ENCODE data around the gene PHLDB3.

The PHLDB3 gene

DNA sequence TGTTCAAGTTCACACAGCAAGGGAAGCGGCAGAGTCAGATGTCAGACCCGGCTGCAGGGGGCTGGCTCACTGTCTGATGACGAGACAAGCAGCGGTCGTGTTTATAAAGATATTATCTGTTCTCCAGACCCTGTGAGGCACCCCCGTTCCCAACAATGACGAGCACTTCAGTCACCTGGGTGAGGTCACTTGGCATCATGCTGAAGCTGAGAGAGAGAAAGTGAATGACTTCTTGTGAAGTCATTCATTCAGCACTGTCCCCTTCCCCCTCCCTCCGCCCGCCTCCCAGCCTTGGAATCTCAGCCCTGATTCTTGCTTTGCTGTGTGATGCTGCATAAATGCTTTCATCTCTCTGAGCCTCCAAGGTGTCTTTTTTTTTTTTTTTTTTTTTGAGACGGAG lies 34.3 kb downstream of the PHLDB3 start:
- DNase-seq (ENCODE audit: low read depth in 2 of 2, low spot score in 1 of 2) = peak in 1 of 2 donors; percentile 43

DNA sequence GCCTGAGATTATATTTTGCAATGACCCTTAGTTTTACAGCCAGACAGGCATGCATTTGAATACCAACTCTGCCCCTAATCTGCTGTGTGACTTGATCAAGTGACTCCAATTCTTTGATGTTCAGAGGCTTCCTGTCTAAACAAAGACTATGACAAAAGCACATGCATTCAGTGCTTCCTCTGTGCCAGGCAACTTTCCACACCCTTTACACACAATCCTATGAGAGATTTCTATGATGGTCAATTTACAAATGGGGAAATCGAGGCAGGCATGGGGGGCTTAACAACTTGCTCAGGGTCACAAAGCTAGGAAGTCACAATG lies 35.4 kb downstream of the PHLDB3 start:
- no peak for DNase-seq (ENCODE audit: low read depth in 2 of 2, low spot score in 1 of 2)

DNA sequence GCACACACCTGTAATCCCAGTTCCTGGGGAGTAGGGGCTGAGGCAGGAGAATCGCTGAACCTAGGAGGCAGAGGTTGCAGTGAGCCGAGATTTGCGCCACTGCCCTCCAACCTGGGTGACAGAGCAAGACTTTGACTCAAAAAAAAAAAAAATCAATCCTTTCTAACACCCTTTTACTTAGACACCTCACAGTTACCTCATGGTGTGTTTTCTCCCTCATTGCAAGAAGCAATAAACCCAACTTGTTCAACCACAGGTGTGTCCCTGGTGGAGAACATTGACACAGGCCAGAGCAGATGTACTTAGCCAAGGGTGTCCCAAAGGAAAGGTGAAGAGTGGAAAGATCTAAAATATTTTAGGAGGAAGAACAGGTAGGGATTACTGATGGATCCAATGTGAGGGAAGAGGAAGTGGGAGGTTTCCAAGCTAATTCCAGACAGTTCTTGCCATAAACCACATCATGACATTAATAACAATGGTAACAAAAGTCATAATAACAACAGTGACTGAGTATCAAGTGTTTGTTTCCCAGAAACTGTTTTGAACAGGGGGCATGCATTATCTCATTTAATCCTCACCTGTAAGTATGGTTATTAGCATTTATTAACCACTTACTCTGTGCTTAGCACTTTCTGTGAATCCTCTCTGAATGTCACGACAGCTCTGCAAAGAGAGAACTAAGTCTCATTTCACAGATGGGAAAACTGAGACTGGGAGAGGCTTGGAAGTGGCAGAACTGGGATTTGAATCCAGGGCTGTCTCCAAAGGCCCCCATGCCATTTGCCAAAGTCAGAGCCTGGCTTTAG lies 36.0 kb downstream of the PHLDB3 start:
- no peak for DNase-seq (ENCODE audit: low read depth in 2 of 2, low spot score in 1 of 2)

DNA sequence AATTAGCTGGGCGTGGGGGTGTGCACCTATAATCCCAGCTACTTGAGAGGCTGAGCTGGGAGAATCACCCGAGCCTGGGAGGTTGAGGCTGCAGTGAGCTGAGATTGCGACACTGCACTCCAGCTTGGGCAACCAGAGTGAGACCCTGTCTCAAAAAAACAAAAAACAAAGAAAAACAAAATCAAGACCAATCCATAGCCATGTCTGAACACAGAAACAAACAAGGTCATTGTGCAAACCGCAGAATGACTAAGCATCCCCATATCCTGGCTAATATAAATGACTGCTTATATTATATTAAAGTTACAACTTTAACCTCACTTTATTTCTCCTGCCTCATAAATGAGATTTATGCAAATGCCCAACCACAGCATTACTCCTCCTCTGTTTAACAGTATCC lies 36.8 kb downstream of the PHLDB3 start:
- no peak for DNase-seq (ENCODE audit: low read depth in 2 of 2, low spot score in 1 of 2)

DNA sequence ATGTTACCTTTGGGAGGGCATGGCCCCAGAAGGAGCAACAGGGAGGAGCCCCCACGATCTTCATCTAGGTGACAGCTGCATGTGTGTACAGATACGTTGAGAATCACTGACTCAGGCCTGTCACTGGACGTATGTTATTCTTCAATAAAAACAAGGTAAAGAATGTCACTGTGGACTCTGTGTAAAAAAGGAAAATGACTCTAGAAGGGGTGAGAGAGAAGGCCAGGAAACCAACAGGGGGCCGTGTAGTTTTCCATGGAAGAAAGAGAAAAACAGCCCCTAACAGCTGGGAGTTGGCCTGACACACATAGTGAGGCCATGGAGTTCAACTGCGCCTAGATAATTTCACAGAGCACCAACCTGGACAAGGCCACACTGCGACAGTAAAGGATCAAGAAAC lies 37.3 kb downstream of the PHLDB3 start:
- no peak for DNase-seq (ENCODE audit: low read depth in 2 of 2, low spot score in 1 of 2)

DNA sequence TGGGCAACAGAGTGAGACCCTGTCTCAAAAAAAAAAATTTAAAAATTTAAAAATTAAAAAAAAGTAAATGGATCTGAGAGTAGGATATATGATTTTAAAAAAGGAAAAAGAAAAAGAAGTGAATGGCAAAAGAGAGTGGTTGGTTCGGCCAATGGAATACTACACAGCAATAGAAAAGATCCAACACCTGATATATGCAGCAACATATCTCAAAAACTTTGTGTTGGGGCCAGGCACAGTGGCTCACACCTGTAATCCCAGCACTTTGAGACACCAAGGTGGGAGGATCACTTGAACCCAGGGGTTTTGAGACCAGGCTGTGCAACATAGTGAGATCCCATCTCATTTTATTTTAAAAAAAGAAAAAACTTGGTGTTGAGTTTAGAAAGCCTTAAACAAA lies 37.8 kb downstream of the PHLDB3 start:
- no peak for DNase-seq (ENCODE audit: low read depth in 2 of 2, low spot score in 1 of 2)

DNA sequence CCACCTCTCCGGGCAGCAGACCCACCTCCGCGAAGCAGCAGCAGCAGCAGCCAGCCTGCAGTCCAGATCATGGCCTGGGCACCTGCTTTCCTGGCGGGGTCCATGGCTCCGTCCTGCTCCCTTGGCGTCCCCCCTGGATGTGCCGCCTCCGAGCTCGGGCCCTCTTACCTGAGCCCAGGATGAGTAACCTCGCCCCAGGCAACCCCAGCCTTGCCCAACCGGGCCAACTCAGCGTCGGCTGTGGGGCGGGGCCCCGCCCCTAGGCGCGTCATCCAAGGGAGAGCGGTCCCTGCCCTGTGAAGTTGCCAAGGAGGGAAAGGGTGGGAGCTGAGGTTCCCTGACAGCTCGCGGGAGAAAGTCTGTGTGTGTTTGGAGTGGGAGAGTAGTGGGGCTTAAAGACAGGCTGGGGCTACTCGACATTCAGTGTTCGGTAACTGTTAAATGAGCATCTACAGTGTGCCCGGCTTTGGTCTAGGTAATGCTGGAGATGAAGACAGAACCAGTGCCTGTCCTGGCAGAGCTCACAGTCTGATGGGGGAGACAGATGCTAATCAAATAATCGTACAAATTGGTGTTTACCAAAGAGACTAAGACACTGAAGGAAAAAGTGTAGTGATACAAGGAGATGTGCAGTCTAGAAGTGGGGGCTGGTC lies 39.0 kb downstream of the PHLDB3 start, which contains the start of gene LYPD3:
LYPD3 (minus strand) TSS at position 141 of the 653 bp plus-strand sequence; CDS start at position 104, 37 bp downstream.
- DNase-seq (ENCODE audit: low read depth in 2 of 2, low spot score in 1 of 2) = no peak

DNA sequence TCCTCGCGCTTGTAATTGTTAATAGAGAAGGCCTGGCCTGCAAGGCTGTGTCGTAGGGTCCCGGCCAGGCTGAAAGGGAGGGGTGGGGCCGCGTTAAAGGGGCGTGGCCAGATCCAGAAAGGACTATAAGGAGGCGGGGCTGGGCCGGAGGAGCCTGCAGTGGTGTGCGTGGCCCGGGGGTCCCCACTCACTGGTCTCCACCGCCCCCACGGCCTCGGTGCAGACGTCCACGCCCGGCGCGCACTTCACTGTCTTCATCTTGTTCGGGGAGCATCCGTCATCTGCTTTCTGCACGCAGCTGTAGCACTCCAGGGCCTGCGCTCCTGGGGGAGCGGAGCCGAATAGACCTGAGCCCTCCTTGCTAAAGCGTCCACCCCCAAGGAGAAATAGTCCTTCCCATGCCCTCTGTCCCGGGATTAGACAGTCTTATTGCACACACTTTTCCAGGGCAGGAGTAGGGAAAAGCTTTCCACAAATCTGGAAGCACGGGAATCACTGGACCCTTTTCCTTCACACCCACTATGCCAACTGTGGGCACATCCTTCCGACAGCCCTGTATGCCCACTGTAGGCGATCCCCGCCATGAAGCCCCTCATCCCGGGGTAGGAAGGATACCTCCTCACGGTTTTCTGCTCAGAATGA lies 40.3 kb downstream of the PHLDB3 start:
- peak in 1 of 2 donors; percentile 51 for DNase-seq (ENCODE audit: low read depth in 2 of 2, low spot score in 1 of 2)

DNA sequence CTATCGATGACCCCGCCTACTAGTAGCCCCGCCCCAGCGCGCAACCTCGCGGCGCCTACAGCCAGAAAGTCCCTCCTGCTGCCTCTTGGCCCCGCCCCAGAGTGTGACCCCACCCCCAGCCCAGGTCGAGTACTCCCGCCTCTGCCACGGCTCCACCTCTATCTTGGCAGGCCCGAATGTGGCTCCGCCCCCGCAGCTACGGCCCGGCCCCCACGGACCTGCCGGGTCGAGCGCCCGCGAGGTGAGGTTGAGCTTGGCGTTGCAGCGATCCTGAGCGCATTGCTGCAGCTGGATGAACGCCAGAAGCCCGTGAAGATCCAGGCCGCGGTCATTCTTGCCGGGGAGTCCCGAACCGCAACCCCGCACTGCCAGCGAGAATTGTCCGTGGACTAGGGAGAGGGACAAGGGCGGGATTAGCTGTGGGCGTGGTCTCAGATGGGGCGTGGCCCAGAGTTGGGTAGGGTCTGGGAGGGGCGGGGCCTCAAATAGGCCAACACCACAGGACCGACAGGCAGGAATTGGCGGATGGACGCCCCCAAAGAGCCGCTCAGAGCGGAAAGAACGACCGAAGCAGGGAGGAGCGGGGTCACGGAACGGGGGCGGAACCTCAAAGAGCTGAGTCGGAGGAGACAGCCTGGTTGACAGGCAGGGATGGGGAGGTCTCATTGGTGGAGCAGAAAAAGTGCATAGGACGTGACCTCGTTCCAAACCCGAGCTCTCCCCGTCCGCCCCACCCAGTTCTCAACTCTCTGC lies 41.0 kb downstream of the PHLDB3 start:
- DNase-seq (ENCODE audit: low read depth in 2 of 2, low spot score in 1 of 2) = peak; percentile 99

DNA sequence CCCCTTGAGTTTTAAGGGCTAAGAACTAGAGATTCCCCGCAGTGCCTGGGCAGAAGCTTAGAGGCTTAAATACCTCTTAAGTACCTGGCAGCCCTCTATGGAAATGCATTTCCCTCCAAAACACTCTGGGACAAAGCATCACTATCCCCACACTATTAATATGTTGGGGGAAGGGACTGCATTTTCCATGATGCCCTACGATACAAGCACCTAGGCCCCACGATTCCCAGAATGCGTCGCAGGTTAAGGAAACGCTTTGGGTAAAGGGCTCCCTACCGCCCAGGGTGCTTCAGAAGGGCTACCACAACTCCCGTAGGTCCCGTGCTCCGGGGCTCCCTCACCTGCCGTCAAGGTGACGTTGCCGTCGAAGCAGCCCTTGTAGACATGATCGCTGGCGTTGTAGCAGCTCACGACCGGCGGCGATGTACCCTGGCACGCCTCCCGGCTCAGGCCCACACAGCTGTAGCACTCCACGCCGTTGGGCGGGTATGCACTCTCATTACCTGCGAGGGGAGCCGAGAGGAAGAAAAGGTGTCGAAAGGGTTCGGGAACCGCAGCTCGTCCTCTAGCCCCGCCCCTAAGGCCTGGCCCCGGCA lies 41.7 kb downstream of the PHLDB3 start:
- DNase-seq (ENCODE audit: low read depth in 2 of 2, low spot score in 1 of 2) = no peak

DNA sequence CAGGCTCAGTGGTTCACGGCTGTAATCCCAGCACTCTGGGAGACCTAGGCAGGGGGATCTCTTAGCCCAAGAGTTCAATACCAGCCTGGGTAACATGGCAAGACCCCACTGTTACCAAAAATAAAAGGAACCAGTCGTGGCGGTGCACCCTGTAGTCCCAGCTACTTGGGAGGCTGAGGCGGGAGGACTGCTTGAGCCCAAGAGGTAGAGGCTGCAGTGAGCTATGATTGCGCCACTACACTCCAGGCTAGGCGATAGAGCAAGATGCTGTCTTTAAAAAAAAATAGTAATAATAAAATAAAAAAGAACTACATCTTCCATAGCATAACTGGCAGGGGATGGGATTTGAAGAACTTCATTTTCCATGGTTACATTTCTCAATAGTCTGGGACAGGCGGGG lies 42.2 kb downstream of the PHLDB3 start:
- DNase-seq (ENCODE audit: low read depth in 2 of 2, low spot score in 1 of 2) = no peak

DNA sequence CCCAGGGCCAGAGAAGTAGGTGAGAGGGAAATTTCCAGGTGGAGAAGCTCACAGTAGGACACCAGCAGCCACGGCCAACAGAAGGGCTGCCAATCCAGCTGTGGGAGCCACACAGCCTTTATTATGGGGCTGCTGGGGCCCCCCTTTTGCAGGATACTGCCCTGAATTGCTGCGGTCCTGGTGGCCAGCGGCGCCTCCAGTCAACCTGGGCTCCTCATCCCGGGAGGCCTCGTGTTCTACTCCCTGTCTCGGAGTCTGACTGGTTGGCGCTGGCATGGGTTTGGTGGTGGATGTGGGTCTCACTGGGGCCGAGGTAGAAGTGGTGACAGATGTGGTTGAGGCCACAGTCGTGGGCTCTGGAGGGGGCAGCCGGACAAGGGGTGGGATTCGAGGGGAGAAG lies 43.2 kb downstream of the PHLDB3 start:
- no peak for DNase-seq (ENCODE audit: low read depth in 2 of 2, low spot score in 1 of 2)

DNA sequence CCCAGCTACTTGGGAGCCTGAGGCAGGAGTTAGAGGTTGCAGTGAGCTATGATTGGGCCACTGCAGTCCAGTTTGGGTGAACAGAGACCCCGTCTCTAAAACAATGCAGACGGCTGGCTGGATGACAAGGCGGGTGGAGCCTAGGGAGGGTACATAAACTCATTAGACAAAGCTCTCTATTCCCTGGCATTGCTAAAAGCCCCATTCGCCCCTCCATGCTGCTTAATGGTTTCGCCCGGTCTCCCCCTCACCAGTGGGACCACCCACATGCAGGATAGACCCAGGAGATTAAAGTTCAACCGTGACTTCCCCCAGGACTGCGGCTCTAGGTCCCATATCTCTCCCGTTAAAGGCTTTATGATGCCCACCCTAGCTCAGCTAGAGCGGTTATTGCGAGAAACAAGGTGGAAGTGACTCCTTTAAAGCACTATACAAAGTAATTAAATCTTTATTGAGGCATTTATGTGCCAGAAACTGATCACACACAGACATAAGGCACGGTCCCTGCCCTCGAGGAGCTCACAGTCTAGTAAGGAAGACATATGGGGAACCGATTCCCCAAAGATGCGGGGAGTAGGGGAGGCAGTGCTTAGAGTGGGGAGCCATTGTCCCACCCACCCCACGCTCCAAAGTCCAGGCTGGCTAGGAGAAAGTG lies 44.1 kb downstream of the PHLDB3 start:
- no peak for DNase-seq (ENCODE audit: low read depth in 2 of 2, low spot score in 1 of 2)

DNA sequence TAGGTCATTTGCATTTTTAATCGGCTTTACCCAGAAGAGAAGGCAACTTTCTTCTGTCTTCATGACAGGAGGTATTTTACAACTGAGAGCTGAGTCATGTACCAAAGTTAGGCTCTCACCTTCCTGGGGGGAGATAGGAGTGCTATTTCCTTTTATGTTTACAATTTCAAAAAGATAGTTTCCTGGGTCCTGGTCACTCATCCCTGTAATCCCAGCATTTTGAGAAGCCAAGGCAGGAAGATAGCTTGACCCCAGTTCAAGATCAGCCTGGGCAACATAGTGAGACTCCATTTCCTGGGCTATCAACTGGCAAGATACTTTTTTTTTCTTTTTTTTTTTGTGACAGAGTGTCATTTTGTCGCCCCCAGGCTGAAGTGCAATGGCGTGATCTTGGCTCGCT lies 46.7 kb downstream of the PHLDB3 start:
- DNase-seq (ENCODE audit: low read depth in 2 of 2, low spot score in 1 of 2) = no peak

DNA sequence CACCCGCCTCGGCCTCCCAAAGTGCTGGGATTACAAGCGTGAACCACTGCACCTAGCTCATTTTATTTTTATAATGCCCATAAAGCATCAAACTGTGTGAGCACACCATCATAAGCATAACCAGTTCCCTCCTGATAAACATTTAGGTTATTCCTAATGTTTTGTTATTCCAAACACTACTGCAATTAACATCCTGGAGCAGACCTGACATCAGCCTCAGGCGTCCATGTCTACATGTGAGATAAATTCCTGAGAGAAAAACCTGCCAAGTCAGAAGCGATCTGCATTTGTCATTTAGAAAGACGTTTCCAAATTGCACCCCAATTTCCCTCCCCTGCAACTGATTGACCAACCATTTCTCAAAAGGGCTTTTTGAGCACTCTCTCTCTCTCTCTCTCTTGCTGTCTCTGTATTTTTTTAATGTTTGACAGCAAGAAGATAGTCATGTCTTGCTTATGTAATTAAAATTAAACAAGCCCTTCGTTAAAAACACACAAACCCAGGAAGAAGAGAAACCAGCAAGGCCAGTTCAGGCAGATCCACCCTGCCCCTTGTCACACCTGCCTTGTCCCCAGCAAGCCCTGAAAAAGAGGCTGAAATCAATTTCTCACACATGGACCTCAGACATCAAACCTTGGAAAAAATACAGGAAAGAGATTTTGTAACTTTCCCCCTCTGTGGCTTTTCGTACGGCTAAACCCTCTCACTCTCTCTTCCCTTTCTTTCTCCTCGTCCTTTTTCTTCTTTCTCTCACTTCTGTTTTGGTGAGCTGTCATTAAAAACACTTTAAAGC lies 49.0 kb downstream of the PHLDB3 start:
- no peak for DNase-seq (ENCODE audit: low read depth in 2 of 2, low spot score in 1 of 2)

DNA sequence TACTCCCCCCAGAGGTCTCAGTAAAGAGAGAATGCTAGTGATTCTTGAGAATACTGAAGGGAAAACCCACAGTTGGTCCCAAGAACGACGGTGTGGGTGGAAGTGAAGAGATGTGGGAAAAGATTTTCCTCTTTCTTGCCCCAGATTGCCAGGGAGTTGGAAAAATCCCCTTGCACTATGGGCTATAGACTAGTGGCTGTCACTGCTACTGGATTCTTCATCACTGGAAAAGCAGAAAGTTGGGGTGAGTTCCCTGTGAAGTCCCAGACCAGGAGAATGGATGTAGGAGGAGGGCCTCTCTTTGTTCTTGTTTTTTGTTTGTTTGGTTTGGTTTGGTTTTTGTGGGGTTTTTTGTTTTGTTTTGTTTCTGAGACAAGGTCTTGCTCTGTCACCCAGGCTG lies 50.5 kb downstream of the PHLDB3 start:
- no peak for DNase-seq (ENCODE audit: low read depth in 2 of 2, low spot score in 1 of 2)

DNA sequence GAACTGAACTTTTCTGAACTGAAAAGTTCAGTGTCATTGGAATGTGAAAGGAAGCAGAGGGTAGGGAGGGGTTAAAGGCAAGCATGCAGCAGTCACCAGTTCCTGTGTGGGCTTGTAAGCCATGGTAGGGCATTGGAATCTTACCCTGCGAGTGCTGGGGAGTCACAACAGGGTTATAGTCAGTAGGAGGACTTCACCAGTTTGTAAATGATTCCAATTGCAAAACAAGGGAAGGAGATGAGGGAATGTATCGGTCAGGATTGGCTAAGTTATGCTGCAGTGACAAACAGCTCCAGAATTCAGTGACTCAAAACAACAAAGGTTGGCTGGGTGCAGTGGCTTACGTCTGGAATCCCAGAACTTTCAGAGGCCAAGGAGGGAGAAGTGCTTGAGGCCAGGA lies 52.0 kb downstream of the PHLDB3 start:
- no peak for DNase-seq (ENCODE audit: low read depth in 2 of 2, low spot score in 1 of 2)

DNA sequence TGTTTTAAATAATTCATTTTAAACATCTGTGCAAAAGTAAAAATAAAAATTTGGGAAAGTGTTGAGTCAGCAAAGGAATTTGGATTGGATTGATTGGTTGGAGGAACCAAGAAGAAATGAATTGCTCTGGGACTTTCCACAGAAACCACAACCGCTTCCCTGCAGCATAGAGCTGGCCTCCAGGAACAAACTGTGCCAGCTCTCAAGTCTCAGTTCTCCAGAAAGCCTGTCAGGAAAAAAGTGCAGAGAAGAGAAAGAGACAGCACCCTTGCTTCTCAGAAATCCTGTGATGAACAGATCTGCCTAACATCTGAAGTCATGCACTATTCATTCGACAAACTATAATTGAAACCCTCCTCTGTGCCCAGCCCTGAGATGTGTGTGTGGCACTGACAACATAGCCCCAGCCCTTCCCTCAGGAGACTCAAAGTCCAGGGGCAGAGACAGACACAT lies 54.0 kb downstream of the PHLDB3 start:
- DNase-seq (ENCODE audit: low read depth in 2 of 2, low spot score in 1 of 2) = no peak

DNA sequence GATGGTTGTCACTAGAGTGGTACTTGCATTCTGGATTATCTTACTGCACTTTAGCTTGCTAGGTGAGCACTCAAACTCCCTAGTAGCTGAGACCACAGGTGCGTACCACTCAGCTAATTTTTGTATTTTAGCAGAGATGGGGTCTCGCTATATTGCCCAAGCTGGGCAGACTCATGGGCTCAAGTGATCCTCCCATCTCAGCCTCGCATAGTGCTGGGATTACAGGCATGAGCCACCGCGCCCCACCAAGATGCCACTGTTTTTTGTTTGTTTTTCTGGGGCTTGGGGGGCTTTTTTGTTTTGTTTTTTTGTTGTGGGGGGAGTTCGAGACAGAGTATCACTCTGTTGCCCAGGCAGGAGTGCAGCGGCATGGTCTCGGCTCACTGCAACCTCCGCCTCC lies 56.9 kb downstream of the PHLDB3 start:
- no peak for DNase-seq (ENCODE audit: low read depth in 2 of 2, low spot score in 1 of 2)
